GM12891 (cell line): ENCODE data around the gene MRPS22.
A peak's percentile ranks its signal among the peaks of the same experiment; 100 is the strongest.
"Not testable (repeated sequence)": the region's sequence is repeated elsewhere in the genome, so short reads cannot be mapped to it uniquely, and the experiment has no call there.

Experiments used
- DNase-seq: peaks from one replicate; pipeline ENCODE4 v3.0.0; 2011; ENCODE audit warnings: low spot score; ENCODE audit not compliant: insufficient read length
- FAIRE-seq: peaks from 2 replicates; lab custom pipeline; 2011; peaks lifted over from hg19 to GRCh38; lab: Jason Lieb, UNC
- PAX5 ChIP-seq: IDR thresholded peaks from 2 replicates; pipeline ENCODE4 v1.6.1; 2011; ENCODE audit warnings: low read length, moderate library complexity, mild to moderate bottlenecking; ENCODE audit not compliant: insufficient read depth, severe bottlenecking
- POLR2A ChIP-seq: IDR thresholded peaks from 2 replicates; pipeline ENCODE4 v1.6.1; 2011; ENCODE audit warnings: low read depth, low read length, control low read depth
- POLR2AphosphoS5 ChIP-seq: IDR thresholded peaks from 2 replicates; pipeline ENCODE4 v1.6.1; 2011; ENCODE audit warnings: low read depth, low read length, control low read depth
- POU2F2 ChIP-seq: IDR thresholded peaks from 2 replicates; pipeline ENCODE4 v1.6.1; 2011; ENCODE audit warnings: low read depth, mild to moderate bottlenecking, control low read depth, low read length, moderate library complexity
- SPI1 ChIP-seq: IDR thresholded peaks from 2 replicates; pipeline ENCODE4 v1.6.1; 2011; ENCODE audit warnings: low read depth, low read length, control low read depth
- TAF1 ChIP-seq: IDR thresholded peaks from 2 replicates; pipeline ENCODE4 v1.6.1; 2011; ENCODE audit warnings: low read depth, low read length, control low read depth

Gene MRPS22

DNA sequence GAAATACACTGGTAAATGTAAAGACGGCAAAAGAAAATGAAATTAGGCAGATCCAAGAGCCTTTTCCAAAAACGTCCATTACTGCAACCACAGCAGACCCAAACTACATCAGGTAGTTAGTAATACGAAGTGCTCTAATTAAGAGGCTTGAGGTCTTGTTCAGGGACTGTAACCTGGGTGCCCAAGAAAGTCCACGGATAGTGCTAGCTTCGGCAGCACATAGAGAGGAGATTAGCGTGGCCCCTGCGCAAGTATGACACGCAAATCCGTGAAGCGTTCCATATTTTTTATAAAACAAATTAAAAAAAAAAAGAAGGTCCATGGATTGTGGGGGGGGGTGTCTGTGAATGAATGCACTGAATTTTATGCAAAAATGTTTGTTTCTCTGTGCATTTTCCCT lies 44.3 kb downstream of the MRPS22 start:
- FAIRE-seq (no peak), DNase-seq (no peak)
- TF ChIP-seq TAF1: no peak
- no peak for TF ChIP-seq SPI1
- no peak for TF ChIP-seq POU2F2
- no peak for TF ChIP-seq PAX5
- no peak for TF ChIP-seq POLR2A
- no peak for TF ChIP-seq POLR2AphosphoS5

DNA sequence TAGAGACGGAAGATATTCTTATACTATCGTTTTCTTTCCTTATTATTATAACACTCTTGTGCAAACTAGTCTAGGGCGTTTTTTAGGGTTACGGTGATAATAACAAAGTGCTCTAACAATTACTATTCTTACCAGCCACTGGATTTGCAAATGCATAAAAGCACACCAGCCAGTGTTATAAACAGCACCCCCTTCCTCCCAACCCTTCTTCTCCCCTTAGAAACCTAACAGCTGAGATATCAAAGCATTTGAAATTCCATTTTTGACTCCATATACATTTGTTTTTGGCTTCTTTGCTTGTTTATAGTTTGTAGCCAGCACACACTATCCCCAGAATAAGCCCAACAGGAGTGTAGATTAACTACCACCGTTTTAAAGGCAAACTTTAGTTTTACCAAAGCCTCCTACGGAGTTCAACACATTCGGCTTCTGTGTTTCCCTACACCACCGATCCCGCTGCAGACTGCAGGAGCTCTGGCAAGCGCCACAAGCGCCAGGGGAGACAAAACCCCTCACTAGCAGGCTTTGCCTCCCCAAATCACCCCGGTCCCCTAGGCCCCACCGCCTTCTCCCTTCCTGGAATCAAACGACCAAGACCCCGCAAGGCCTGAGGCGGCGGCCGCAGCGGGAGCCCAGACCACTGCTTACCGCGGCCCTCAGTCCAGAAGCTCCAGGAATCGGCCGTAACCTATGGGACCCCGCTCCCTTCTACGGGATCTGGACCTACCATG lies 45.2 kb downstream of the MRPS22 start:
- FAIRE-seq (no peak), DNase-seq (no peak)
- TF ChIP-seq POLR2AphosphoS5: no peak
- no peak for TF ChIP-seq POU2F2
- no peak for TF ChIP-seq SPI1
- no peak for TF ChIP-seq TAF1
- TF ChIP-seq POLR2A: no peak
- TF ChIP-seq PAX5: no peak

DNA sequence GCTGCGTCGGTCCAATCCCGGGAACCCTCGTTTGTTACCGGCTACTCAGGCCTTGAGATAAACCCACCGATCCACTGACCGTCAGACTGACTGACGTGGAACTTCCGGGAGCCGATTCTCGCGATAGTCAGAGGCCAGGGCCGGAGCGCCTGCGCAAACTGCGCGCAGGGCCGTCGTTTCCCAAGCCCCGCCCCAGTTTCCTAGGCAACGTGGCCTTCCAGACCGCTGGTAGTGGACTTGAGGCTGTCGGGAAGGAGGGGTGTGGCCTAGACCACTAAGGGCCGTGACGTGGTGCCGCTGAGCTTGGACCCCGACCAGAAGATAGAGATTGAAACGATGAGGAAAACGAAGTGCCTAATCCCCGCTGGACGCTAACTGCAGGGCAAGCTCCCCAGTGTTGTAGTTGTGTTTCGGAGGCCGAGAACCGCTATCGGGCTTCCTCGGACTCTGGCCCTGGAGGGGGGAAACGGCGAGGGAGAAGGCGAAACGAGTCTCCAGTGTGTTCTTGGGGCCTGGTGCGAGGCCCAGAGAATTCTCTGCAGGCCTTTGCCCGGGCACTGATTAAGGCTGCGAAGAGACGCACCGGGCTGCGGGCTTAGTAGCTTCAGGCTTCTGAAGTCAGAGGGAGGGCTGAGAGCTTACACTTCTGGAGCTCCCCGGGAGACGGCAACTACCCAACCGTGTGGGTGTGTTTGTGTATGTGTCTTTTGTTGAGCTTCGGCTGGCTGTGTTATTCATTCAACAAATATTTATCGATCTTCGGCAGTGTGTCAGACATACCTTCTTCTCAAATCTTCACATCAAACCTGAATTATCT lies 45.9 kb downstream of the MRPS22 start, which contains the start of gene COPB2:
TSS of gene COPB2 (minus strand) at position 96 of the 817 bp plus-strand sequence. CDS start 97 bp downstream, outside the sequence.
- peak; percentile 75 for DNase-seq
- peak; percentile 97 for FAIRE-seq
- TF ChIP-seq TAF1 (peak; percentile 94; the same call in 1 of the 2 replicates), POU2F2 (0 out of 2 replicates have a peak, but pooled peaks have one; percentile 16), PAX5 (no peak), POLR2A (peak; percentile 86), POLR2AphosphoS5 (peak; percentile 90), SPI1 (no peak)

DNA sequence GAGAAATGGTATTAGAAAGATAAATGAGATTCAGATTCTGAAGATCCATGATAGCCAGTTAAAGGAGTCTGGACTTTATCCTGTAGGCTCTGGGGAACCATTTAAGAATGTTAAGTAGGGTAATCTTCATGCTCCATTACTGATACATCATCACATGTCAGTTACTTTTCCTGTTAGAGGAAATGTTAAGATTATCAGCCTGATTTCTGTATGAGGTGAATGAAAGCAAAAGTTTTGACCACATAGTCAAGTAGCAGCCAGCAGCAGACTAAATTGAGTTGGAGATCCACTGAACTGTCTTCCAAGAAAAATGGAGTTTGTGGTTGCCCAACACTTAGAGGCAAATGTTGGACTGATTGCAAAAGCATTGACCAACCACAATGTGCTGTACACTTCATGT lies 50.3 kb downstream of the MRPS22 start:
- DNase-seq: no peak
- FAIRE-seq: no peak
- TF ChIP-seq POLR2A: no peak
- TF ChIP-seq SPI1: no peak
- TF ChIP-seq PAX5: no peak
- no peak for TF ChIP-seq POLR2AphosphoS5
- TF ChIP-seq POU2F2: no peak
- no peak for TF ChIP-seq TAF1

DNA sequence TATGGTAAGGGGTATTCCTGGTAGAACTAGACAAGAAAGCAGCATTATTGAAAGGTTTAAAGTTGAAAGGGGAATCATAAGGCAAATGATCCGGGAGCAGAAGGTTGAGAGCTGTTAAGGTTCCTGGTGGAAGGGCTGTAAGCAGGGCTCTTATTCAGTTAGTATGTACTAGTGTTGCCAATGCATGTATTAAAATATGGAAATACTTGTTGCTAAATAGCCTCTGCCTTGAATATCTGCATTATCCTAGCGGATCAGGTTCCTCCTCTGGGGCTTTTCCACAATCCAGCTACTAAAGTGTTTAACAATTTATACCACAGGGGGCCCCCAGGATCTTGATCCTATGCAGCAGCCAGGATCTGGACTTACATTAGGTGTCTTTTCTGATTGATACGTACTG lies 52.9 kb downstream of the MRPS22 start:
- FAIRE-seq (no peak), DNase-seq (no peak)
- no peak for TF ChIP-seq TAF1
- TF ChIP-seq PAX5: no peak
- no peak for TF ChIP-seq POU2F2
- TF ChIP-seq SPI1: no peak
- TF ChIP-seq POLR2A: no peak
- TF ChIP-seq POLR2AphosphoS5: no peak

DNA sequence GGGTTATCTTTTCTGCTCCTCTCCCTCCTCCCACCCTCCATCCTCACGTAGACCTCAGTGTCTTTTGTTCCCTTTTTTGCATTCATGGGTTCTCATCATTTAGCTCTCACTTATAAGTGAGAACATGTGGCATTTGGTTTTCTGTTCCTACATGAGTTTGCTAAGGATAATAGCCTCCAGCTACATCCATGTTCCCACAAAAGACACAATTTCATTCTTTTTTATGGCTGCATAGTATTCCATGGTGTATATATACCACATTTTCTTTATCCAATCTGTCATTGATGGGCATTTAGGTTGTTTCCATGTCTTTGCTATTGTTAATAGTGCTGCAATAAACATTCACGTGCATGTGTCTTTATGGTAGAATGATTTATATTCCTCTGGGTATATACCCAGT lies 57.3 kb downstream of the MRPS22 start:
- FAIRE-seq, DNase-seq: not testable (repeated sequence)
